NB4 (cell line): ENCODE results near the gene MRPL22.

Source experiments
- CTCF ChIP-seq: IDR thresholded peaks from one replicate; pipeline ENCODE4 v1.5.1; 2012; ENCODE audit warnings: low read depth, low read length
- MYC ChIP-seq: IDR thresholded peaks from 2 replicates; pipeline ENCODE4 v1.6.1; 2011; ENCODE audit warnings: low read depth, low read length
- POLR2A ChIP-seq: IDR thresholded peaks from 2 replicates; pipeline ENCODE4 v1.6.1; 2011; ENCODE audit warnings: mild to moderate bottlenecking; ENCODE audit not compliant: insufficient read length; ENCODE audit errors: extremely low read depth
- TF ChIP-seq, protein P1 (sequence below): IDR thresholded peaks from 2 replicates; pipeline ENCODE4 v1.6.1; 2011; ENCODE audit warnings: low read depth, low read length

DNA sequence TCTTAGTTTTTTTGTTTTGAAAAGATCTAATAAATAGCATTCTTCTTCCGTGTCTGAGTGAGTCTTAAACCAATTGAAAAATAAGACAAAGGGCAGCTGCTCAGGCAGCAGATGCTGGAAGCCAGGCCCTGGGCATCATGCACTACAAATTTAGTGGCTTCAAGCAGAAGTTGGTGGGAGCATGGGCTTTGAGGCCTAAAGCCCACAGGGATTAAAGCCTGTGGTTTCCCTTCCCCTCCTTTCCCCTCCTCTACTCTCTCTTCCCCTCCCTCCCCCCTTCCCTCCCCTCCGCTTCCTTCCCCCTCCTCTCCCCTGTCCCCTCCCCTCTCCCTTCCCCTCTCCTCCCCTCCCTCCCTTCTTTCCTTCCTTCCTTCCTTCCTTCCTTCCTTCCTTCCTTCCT lies 52.6 kb downstream of the MRPL22 start:
- no peak for TF ChIP-seq CTCF
- TF ChIP-seq, protein P1, sequence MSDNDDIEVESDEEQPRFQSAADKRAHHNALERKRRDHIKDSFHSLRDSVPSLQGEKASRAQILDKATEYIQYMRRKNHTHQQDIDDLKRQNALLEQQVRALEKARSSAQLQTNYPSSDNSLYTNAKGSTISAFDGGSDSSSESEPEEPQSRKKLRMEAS, result no peak
- no peak for TF ChIP-seq POLR2A
- no peak for TF ChIP-seq MYC
